ENCODE data around the gene PRDM16. TPM values are rescaled to one million over a fixed set of nuclear protein-coding genes. Genes with fewer than 3 reads are reported as not detected.
A peak's percentile ranks its signal among the peaks of the same experiment; 100 is the strongest.

The PRDM16 gene
- total and polyA plus RNA-seq, 2 of the 13 experiments (the other 11 are each of a cell fraction or from before 2014, with no cell fraction given): 0.15 to 0.81 TPM

DNA sequence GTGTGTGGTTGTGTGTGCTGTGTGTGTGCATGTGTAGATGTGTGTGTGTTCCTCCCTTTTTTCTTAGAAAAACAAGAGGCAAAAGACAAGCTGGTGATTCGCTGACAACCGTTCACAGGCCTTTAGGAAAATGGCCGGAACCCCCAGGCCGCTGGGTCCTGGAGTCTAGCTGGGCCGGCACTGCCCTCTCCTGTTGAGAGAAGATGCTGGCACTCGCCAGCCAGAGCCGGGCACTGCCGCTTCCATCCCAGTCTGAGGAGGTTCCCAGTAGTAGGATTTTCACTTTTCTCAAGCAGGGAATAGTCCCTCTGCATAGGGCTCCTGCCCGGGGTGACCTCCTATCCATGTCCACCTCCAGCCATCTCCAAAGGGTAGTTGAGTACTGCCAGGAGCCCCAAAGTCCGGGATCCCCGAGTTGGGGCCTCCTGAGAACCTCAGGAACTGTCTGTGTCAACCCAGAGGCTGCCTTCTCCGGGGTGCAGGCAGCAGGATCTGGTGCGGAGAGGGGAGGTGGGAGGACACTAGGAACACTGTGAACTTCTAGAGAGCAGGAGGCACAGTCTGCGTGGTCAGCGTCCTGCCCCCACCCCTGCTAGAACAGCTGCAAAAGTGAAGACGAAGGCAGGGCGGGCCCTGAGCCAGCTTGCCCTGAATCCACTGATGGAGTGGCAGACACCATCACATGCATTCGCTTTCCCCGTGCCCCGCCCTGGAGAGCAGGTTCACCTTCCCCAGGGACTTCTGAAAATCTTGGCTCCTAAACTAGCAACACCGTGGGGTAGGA lies 341.3 kb downstream of the PRDM16 start:
- peak; percentile 87 for ATAC-seq
- DNase-seq (ENCODE audit: low spot score): peak; percentile 58
- ChIA-PET CTCF (ENCODE audit: low intra/inter-chr PET ratio, low total read pairs) (interaction anchor here (1.0 to 1.4 kb wide), 4 partner anchors 60 to 398 kb away, joined by 3 to 13 read pairs (median 10); no protein-coding TSS in a partner anchor), POLR2A (interaction anchor here (1.2 kb wide), 1 partner anchor 89 kb away, joined by 4 read pairs; no protein-coding TSS in a partner anchor)
- no peak for FAIRE-seq
- no TSS peak for BruUV-seq (replicated peaks)
- no peak overlapping the region for H3K4me3 ChIP-seq (replicated peaks in 1 of 3; ENCODE audit: insufficient read depth in 1 of 3, low read depth in 2 of 3, low read length in 3 of 3)
- H4K20me1 ChIP-seq (ENCODE audit: insufficient read depth, low read length): no peaks in the 10 kb centered on the region
- WGBS (ENCODE audit: low lambda C conversion rate): 60% methylated on average over 9 of the region's 21 CpGs
- in situ Hi-C loops (cut with HindIII; ENCODE audit: extremely low pct_ligation_motif_present, low pct_unique_long_range_greater_than_20kb): no loop called here
- peaks cover 19% of the 10 kb centered on the region for H3K4me1 ChIP-seq (ENCODE audit: insufficient read depth, low read length)
- H3K79me2 ChIP-seq (ENCODE audit: insufficient read depth, low read length): no peaks in the 10 kb centered on the region
- H3K9me3 ChIP-seq (ENCODE audit: low read length): no peaks in the 10 kb centered on the region
- intact Hi-C loops (cut with micrococcal nuclease; ENCODE audit: unreplicated experiment): loop anchor here (5.0 kb wide), 1 partner anchor 343 kb away; the partner anchor contains the start of gene PRDM16
- no peak overlapping the region for H3K9ac ChIP-seq (ENCODE audit: insufficient read depth, low read depth, low read length)
- H3K4me2 ChIP-seq (ENCODE audit: low read depth, low read length): no peak overlapping the region; the same call in 1 of the 2 replicates
- no peak overlapping the region for H3K27ac ChIP-seq (ENCODE audit: extremely low read length, insufficient read depth, low read length)
- H3K36me3 ChIP-seq (replicated peaks in 1 of 2; ENCODE audit: control insufficient read depth in 1 of 2, insufficient read depth in 2 of 2, low read length in 2 of 2): no peaks in the 10 kb centered on the region
- H2AFZ ChIP-seq (ENCODE audit: low read length): no peak overlapping the region
- H3K27me3 ChIP-seq (ENCODE audit: control insufficient read depth in 1 of 2, insufficient read depth in 2 of 2, low read length in 2 of 2): peaks cover 3 to 9% of the 10 kb centered on the region in 2 experiments; a peak in 4 of 5 replicates
- TF ChIP-seq TOPORS (CRISPR knock-in tag; IDR thresholded peaks at IDR 0.05) (no peak), RAD21 (CRISPR knock-in tag; IDR thresholded peaks at IDR 0.05) (peak; percentile 96), MYNN (CRISPR knock-in tag; IDR thresholded peaks at IDR 0.05; ENCODE audit: low read depth) (no peak), HMGA1 (CRISPR knock-in tag; conservative IDR thresholded peaks at IDR 0.05) (no peak), ZNF629 (CRISPR knock-in tag; conservative IDR thresholded peaks at IDR 0.05) (no peak)
- TF ChIP-seq, protein P1, sequence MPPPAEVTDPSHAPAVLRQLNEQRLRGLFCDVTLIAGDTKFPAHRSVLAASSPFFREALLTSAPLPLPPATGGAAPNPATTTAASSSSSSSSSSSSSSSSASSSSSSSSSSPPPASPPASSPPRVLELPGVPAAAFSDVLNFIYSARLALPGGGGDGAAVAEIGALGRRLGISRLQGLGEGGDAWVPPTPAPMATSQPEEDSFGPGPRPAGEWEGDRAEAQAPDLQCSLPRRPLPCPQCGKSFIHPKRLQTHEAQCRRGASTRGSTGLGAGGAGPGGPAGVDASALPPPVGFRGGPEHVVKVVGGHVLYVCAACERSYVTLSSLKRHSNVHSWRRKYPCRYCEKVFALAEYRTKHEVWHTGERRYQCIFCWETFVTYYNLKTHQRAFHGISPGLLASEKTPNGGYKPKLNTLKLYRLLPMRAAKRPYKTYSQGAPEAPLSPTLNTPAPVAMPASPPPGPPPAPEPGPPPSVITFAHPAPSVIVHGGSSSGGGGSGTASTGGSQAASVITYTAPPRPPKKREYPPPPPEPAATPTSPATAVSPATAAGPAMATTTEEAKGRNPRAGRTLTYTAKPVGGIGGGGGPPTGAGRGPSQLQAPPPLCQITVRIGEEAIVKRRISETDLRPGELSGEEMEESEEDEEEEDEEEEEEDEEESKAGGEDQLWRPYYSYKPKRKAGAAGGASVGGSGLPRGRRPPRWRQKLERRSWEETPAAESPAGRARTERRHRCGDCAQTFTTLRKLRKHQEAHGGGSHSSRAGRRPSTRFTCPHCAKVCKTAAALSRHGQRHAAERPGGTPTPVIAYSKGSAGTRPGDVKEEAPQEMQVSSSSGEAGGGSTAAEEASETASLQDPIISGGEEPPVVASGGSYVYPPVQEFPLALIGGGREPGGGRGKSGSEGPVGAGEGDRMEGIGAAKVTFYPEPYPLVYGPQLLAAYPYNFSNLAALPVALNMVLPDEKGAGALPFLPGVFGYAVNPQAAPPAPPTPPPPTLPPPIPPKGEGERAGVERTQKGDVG (CRISPR knock-in tag; IDR thresholded peaks at IDR 0.05; ENCODE audit: borderline replicate concordance): no peak
- TF ChIP-seq, protein P2, sequence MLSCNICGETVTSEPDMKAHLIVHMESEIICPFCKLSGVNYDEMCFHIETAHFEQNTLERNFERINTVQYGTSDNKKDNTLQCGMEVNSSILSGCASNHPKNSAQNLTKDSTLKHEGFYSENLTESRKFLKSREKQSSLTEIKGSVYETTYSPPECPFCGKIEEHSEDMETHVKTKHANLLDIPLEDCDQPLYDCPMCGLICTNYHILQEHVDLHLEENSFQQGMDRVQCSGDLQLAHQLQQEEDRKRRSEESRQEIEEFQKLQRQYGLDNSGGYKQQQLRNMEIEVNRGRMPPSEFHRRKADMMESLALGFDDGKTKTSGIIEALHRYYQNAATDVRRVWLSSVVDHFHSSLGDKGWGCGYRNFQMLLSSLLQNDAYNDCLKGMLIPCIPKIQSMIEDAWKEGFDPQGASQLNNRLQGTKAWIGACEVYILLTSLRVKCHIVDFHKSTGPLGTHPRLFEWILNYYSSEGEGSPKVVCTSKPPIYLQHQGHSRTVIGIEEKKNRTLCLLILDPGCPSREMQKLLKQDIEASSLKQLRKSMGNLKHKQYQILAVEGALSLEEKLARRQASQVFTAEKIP (CRISPR knock-in tag; IDR thresholded peaks at IDR 0.05; ENCODE audit: borderline replicate concordance): no peak
- TF ChIP-seq, protein P3, sequence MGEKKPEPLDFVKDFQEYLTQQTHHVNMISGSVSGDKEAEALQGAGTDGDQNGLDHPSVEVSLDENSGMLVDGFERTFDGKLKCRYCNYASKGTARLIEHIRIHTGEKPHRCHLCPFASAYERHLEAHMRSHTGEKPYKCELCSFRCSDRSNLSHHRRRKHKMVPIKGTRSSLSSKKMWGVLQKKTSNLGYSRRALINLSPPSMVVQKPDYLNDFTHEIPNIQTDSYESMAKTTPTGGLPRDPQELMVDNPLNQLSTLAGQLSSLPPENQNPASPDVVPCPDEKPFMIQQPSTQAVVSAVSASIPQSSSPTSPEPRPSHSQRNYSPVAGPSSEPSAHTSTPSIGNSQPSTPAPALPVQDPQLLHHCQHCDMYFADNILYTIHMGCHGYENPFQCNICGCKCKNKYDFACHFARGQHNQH (CRISPR knock-in tag; IDR thresholded peaks at IDR 0.05): 0 out of 2 replicates have a peak, but pooled peaks have one; percentile 43
- TF ChIP-seq, protein P4, sequence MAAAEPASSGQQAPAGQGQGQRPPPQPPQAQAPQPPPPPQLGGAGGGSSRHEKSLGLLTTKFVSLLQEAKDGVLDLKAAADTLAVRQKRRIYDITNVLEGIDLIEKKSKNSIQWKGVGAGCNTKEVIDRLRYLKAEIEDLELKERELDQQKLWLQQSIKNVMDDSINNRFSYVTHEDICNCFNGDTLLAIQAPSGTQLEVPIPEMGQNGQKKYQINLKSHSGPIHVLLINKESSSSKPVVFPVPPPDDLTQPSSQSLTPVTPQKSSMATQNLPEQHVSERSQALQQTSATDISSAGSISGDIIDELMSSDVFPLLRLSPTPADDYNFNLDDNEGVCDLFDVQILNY (CRISPR knock-in tag; conservative IDR thresholded peaks at IDR 0.05): no peak
- TF ChIP-seq, protein P5, sequence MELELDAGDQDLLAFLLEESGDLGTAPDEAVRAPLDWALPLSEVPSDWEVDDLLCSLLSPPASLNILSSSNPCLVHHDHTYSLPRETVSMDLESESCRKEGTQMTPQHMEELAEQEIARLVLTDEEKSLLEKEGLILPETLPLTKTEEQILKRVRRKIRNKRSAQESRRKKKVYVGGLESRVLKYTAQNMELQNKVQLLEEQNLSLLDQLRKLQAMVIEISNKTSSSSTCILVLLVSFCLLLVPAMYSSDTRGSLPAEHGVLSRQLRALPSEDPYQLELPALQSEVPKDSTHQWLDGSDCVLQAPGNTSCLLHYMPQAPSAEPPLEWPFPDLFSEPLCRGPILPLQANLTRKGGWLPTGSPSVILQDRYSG (CRISPR knock-in tag; IDR thresholded peaks at IDR 0.05): no peak
- TF ChIP-seq, protein P6, sequence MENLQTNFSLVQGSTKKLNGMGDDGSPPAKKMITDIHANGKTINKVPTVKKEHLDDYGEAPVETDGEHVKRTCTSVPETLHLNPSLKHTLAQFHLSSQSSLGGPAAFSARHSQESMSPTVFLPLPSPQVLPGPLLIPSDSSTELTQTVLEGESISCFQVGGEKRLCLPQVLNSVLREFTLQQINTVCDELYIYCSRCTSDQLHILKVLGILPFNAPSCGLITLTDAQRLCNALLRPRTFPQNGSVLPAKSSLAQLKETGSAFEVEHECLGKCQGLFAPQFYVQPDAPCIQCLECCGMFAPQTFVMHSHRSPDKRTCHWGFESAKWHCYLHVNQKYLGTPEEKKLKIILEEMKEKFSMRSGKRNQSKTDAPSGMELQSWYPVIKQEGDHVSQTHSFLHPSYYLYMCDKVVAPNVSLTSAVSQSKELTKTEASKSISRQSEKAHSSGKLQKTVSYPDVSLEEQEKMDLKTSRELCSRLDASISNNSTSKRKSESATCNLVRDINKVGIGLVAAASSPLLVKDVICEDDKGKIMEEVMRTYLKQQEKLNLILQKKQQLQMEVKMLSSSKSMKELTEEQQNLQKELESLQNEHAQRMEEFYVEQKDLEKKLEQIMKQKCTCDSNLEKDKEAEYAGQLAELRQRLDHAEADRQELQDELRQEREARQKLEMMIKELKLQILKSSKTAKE (CRISPR knock-in tag; IDR thresholded peaks at IDR 0.05; ENCODE audit: borderline replicate concordance): no peak
